ENCODE measurements around the gene RPL27. TPM values are rescaled to one million over a fixed set of nuclear protein-coding genes. Genes with fewer than 3 reads are reported as not detected.

RPL27 gene
- total and polyA plus RNA-seq, 2 of the 13 experiments (the other 11 are each of a cell fraction or from before 2014, with no cell fraction given) = 1,585 to 5,840 TPM

DNA sequence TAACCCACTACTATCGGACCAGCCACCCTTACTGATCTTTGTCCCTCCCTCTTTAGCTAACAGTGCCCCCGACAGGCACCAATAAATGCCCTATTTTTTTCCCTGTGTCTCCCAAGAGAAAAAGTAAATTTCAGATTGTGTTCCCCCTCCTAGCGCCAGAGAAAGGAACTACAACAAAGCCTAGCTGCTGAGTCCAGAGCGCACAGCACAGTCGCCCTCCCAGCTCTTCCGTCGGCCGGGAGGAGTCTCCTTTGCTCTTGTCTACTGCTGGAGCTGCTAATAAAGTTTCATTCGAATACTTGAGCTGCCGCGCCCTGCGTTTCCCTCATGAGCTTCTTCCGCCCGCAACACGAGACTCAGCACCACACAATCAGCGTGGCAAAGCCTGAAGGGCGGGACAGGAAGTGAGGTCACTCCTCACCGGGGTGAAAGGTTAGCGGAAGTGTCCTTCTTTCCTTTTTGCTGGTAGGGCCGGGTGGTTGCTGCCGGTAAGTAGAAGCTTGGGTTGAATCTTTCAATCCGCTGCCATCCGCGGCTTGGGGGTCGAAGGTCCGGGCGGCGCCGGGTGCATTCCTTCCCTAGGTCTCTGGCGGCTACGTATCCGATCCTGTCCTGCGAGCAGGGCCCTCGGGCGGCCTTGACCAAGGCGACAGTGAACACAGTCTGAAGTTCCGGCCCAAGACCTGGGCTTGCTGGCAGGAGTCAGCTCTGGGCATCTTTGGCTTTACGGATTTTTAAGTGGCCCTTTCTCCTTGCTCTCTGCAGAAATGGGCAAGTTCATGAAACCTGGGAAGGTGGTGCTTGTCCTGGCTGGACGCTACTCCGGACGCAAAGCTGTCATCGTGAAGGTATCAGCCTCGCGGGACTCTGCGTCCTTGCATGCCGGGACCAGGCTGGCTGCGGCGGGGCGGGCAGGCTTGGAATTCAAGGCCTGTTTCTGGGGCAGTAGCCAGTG lies at the start of gene RPL27 (continued):
- TF ChIP-seq PAF1 (CRISPR knock-in tag; IDR thresholded peaks at IDR 0.05) (no peak), ZNF382 (CRISPR knock-in tag; IDR thresholded peaks at IDR 0.05; ENCODE audit: borderline replicate concordance) (no peak), AGO1 (IDR thresholded peaks at IDR 0.05; ENCODE audit: low read depth, low read length, poor library complexity, severe bottlenecking) (peak; percentile 81), ETV6 (CRISPR knock-in tag; conservative IDR thresholded peaks at IDR 0.05) (peak; percentile 91), ZNF879 (CRISPR knock-in tag; IDR thresholded peaks at IDR 0.05) (no peak; the same call in 1 of the 2 replicates), ZFP1 (CRISPR knock-in tag; IDR thresholded peaks at IDR 0.05) (peak; percentile 99), TRIM22 (IDR thresholded peaks at IDR 0.05) (no peak), SP2 (CRISPR knock-in tag; IDR thresholded peaks at IDR 0.05) (peak; percentile 92), ISL2 (CRISPR knock-in tag; IDR thresholded peaks at IDR 0.05) (peak; percentile 87), ZNF510 (CRISPR knock-in tag; IDR thresholded peaks at IDR 0.05; ENCODE audit: low read depth) (0 out of 2 replicates have a peak, but pooled peaks have one; percentile 80), ZNF609 (CRISPR knock-in tag; IDR thresholded peaks at IDR 0.05; ENCODE audit: borderline replicate concordance) (peak; percentile 90), CHD2 (IDR thresholded peaks at IDR 0.05; ENCODE audit: low read depth, low read length) (peak; percentile 88), ZHX2 (IDR thresholded peaks at IDR 0.05; ENCODE audit: low read depth) (peak; percentile 95), ZHX2 (CRISPR knock-in tag; IDR thresholded peaks at IDR 0.05; ENCODE audit: borderline replicate concordance) (peak; percentile 69)
- TF ChIP-seq, protein P1, sequence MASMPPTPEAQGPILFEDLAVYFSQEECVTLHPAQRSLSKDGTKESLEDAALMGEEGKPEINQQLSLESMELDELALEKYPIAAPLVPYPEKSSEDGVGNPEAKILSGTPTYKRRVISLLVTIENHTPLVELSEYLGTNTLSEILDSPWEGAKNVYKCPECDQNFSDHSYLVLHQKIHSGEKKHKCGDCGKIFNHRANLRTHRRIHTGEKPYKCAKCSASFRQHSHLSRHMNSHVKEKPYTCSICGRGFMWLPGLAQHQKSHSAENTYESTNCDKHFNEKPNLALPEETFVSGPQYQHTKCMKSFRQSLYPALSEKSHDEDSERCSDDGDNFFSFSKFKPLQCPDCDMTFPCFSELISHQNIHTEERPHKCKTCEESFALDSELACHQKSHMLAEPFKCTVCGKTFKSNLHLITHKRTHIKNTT (CRISPR knock-in tag; IDR thresholded peaks at IDR 0.05) = no peak

Data from HepG2 (cell line).